LNCaP clone FGC (cell line): ENCODE results near the gene ATP11C.
"Not testable (repeated sequence)": the region's sequence is repeated elsewhere in the genome, so short reads cannot be mapped to it uniquely, and the experiment has no call there.

ENCODE experiments used
- DNase-seq: peaks from one replicate; pipeline ENCODE4 v3.0.0-alpha.2; 2011; ENCODE audit warnings: low read depth
- H3K4me3 ChIP-seq: 2 replicates; pipeline ENCODE4 v1.5.1; 2011; ENCODE audit warnings: mild to moderate bottlenecking, low read depth, low read length, control low read depth
- TF ChIP-seq, protein P1 (sequence below): IDR thresholded peaks from 2 replicates; pipeline ENCODE4 v1.5.1; 2012; ENCODE audit warnings: mild to moderate bottlenecking; ENCODE audit not compliant: control insufficient read depth, insufficient read depth; ENCODE audit errors: extremely low read depth

Gene ATP11C

DNA sequence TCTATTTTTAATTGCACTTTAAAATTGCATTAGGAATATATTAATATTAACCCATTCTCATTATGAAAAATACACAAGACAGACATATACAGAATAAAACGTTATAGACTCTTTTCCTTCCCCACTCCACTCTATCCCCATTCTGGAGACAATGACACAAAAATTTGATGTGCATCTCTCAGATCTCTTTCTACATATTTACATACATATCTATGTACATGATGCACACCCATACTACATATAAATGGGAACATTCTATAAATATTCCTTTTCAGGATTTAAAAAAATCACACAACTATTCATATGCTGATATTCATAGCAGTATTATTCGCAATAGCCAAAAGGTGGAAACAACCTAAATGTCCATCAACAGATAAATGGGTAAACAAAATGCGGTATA is 34.9 kb upstream of the ATP11C start:
- DNase-seq: no peak
- H3K4me3 ChIP-seq: no peak overlapping the region
- TF ChIP-seq, protein P1, sequence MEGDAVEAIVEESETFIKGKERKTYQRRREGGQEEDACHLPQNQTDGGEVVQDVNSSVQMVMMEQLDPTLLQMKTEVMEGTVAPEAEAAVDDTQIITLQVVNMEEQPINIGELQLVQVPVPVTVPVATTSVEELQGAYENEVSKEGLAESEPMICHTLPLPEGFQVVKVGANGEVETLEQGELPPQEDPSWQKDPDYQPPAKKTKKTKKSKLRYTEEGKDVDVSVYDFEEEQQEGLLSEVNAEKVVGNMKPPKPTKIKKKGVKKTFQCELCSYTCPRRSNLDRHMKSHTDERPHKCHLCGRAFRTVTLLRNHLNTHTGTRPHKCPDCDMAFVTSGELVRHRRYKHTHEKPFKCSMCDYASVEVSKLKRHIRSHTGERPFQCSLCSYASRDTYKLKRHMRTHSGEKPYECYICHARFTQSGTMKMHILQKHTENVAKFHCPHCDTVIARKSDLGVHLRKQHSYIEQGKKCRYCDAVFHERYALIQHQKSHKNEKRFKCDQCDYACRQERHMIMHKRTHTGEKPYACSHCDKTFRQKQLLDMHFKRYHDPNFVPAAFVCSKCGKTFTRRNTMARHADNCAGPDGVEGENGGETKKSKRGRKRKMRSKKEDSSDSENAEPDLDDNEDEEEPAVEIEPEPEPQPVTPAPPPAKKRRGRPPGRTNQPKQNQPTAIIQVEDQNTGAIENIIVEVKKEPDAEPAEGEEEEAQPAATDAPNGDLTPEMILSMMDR: no peak

- no peak for DNase-seq
- no peak overlapping the region for H3K4me3 ChIP-seq
- TF ChIP-seq, protein P1: peak; percentile 22; the same call in 1 of the 2 replicates
Measured at GRCh38 chrX:139967300-139967699, 34.4 kb upstream of the ATP11C start.

GRCh38 chrX:139966159-139966558 is 33.3 kb upstream of the ATP11C start:
- not testable (repeated sequence) for H3K4me3 ChIP-seq, DNase-seq
- TF ChIP-seq, protein P1: peak; percentile 44

GRCh38 chrX:139965421-139965820 is 32.6 kb upstream of the ATP11C start, which contains the start of gene CXorf66:
Gene CXorf66 (minus strand): TSS chrX:139965521. CDS start chrX:139965496, 25 bp downstream.
- TF ChIP-seq, protein P1: no peak
- DNase-seq: no peak
- no peak within 1 kb of the TSS for H3K4me3 ChIP-seq

GRCh38 chrX:139961091-139961490 is 28.2 kb upstream of the ATP11C start:
- H3K4me3 ChIP-seq, DNase-seq: not testable (repeated sequence)

GRCh38 chrX:139949703-139950102 is 16.9 kb upstream of the ATP11C start:
- no peak for DNase-seq
- H3K4me3 ChIP-seq: no peak overlapping the region
- TF ChIP-seq, protein P1: peak; percentile 20; the same call in 1 of the 2 replicates

DNA sequence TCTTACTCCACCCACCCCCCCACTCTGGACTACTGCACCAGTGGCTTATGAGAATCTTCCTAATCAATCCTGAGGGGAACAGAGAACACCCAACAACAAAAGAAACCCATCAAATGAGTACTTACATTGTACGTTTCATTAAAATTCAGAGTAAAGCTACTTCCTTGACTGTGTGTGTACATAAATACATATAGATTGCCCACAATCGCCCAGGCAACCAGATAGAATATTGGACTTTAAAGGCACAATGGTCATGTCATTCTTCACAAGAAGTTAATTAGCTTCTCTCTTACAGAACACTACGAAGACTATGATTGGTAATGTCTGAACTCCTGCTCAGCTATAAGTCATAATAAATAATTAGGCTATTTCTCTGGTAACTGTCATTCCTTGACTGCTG is 12.2 kb upstream of the ATP11C start:
- H3K4me3 ChIP-seq: no peak overlapping the region
- no peak for DNase-seq
- TF ChIP-seq, protein P1: no peak
